C4-2B (cell line): ENCODE measurements around the gene LIX1L.

Experiments used
- CTCF ChIP-seq: fragments of 450-650 bp; conservative IDR thresholded peaks from 2 replicates; pipeline ENCODE4 v1.5.1; 2017; ENCODE audit warnings: mild to moderate bottlenecking
- ZFX ChIP-seq: fragments of 450-650 bp; IDR thresholded peaks from 2 replicates; pipeline ENCODE4 v1.6.1; 2017

GRCh38 chr1:145947551-145947950, 10.3 kb downstream of the LIX1L start:
- TF ChIP-seq CTCF (no peak), ZFX (no peak)
